Stimulated activated naive CD4-positive, alpha-beta T cell treated with Interleukin-2 at 50 U/mL for 16 hours (primary cell): ENCODE data around the gene SURF1.

Experiments used
- DNase-seq: peaks from one replicate; lab custom pipeline; 2025; lab: John Stamatoyannopoulos, UW

The SURF1 gene

DNA sequence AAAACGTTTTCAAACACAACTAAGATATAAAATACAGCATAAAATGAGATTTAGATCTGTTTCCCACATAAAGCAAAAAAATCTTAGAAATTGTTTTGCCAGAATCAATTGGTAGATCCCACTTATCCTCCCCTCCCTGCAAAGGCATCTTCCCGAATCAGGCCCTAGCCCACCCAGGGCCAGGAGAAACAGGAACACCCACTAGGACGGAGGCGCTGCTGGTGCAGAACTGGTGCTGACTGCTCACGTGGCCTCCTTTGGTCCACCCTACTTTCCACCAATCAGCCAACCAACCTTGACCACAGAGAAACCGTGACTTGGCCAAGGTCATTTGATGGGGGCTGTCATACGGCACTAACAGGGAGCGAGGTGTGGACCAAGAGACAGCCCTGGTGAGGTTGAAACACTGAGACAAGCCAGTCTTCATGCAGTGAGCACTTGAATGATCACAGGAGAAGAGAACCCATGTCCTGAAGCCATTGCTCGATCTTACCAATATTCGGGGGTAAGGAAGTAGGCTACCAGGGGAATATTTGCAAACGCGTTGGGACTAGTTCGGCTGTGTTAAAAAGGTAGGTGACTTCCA is 5.3 kb upstream of the SURF1 start:
- no peak for DNase-seq

DNA sequence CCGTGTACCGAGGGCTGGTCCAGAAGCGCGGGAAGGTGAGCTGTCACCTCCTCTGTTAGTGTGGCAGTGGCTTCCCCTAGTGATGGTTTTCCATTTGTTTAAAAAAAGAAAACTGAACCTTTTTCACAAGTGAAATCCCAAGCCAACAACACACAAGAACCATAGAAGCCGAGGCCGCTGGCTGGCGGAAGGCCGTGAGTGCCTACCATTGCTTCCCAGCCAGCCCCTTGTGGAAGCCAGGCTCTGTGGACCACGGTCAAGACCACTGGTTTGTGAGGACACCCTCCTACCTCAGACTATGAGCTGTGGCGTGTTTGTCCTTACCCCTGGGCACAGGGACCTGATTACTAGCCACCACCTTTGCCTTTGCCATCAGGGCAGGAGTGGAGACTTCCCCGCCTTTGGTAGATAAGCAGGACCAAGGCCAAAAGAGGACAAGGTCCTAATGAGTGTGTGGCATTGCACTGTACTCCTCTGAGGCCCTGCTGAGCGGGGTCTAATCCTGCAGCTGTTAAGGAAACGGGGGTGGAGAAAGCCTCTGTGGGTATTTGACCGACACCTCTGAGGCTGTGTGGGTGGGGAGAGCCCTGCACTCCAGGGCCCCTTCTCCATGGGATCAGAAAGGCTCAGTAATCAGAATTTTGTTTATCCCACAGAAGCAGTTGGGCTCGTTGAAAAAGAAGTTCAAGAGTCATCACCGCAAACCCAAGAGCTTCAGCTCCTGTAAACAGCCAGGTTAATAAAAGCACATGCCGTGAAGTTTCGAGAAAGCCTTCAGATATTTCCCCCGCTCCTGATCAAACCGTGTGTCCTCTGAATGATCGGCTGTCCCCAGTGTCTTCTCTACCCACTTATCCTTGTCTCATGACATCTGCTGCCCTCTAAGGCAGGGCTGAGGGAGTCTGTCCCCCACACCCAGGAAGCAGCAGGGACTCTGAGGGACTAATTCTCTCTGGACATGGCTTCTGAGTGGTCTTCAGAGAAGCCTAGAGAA is 4.4 kb upstream of the SURF1 start:
- no peak for DNase-seq

DNA sequence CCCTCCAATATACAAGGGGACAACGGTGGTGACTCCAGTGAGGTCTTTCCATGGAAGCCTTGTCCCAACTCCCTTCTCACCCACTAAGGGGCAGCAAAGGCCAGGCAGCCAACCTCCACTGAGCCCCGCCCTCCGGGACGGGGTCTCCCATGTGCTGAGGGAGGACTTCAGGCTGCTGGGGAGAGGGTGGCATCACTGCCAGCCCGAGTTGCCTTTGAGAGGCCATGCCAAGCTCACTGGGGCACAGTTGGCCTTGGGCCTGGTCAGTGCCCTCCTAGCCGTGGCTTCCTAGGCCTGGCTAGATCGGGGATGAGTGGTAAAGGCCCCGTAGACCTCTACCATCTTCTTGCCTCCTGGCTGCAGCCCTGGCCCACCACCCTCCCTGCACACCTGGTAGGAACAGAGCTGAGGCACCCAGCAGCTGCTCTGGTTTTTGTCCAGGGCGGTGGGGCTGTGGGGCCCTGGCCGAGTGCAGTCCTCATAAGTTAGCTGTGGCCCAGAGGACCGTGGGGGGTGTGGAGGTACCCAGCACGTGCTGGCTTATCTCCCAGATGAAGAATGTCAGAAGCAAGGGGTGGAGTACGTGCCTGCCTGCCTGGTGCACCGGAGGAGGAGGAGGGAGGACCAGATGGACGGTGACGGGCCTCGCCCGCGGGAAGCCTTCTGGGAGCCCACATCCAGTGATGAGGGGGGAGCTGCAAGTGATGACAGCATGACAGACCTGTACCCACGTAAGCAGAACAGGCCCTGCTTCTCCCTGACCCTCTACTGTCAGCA is 3.3 kb upstream of the SURF1 start:
- no peak for DNase-seq

DNA sequence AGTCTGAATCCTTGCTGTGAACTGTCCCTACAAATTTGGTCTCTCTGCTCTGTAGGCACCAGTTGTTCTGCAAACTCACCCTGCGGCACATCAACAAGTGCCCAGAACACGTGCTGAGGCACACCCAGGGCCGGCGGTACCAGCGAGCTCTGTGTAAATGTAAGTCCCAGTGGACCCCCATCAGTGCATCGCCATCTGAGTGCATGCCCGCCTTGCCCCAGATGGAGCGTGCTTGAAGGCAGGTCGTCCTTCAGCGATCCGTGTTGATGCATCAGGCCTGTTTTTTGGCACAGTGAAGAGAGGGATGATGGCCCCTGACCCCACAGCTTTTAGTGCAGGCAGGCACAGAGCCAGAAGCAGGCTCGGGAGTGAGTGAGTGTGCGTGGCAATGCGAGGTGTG is 1.4 kb upstream of the SURF1 start:
- no peak for DNase-seq

DNA sequence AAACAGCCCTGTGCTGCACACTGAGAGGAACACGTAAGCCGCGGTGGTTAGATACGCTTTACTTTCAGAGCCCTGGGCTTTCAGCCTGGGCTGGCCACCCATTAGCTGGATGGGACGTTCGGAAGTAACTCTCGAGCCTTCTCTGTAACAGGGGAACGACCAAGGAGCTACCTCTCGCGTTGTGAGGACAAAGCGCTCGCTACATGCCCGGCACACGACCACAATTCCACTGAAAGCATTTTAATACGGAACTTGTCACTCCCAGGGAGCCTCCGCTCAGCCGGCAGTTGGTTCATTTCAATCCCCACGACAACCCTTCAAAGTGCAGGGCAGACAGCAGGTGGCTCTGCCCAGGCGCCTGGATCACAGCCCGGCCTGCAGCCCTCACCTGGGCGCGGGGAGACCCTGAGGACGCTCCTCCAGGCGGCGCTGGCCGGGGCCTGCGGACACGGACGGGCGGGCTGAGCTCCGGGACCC is 368 bp downstream of the SURF1 start:
- no peak for DNase-seq

DNA sequence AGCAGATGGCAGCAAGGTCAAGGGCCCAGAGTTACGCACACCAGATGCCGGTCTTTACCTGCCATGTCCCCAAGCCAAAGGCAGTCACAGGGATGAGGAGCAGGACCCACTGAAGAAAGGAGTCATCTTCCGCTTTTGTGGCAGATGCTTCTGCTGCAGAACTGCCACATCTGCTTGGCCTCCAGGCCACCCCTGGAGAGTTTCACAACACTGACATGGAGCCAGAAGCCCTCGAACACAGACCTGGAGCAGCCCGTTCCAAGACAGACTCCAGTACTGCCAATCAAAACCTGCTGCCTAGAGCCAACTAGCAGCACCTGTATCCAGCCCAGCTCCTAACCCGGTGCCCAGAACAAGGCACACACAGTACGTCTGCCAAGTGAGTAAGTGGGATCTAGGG is 1.5 kb downstream of the SURF1 start:
- no peak for DNase-seq

DNA sequence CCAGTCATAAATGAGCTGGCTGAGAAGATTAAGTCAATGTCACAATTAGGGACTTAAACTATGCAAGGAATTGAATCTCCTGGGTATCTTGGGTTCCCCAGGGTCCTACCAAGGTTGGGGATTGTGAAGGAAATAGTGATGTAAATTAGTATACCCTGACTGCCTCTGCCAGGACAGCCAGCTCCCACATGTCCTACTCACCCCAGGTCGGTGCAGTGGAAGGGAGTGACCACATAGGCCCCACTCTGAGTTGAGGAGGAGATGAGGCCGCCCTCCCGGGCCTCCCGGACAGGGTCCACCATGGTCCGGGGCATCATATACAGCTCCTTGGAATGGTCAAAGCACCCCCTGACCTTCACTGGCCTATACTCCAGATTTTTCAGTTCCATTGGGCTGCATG is 2.7 kb downstream of the SURF1 start:
- no peak for DNase-seq

DNA sequence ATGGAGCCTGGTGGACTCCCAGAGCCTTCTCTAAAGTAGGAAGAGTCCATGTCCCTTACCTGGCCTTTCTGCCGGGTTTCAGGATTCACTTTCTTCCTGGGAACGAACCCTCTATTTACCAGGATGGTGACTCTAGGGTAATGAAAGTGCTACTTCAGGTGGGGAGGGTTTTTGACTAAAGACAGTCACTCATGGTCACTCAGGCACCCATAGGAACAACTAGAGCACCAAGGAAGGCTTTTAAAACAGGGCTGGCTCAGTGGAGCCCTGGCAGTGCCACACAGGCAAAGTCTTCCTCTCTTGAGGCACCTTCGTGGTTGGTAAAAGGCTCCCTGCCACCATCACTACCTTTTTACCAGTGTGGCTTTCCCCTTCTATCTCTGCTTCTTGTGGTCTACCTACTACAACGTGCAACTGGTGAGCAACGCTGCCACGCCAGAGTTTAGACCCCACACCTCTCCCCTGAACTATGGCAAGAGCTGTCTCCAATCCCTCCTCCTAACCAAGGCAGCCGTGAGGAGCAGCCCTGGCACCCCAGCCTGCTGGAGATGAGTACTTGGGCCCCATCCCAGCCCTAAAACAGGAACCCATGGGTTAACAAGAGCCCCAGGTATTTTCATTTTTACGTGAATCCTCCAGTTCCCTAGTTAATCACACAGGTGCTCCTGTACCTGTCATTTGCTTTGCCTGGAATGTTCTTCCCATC is 3.5 kb downstream of the SURF1 start:
- no peak for DNase-seq

DNA sequence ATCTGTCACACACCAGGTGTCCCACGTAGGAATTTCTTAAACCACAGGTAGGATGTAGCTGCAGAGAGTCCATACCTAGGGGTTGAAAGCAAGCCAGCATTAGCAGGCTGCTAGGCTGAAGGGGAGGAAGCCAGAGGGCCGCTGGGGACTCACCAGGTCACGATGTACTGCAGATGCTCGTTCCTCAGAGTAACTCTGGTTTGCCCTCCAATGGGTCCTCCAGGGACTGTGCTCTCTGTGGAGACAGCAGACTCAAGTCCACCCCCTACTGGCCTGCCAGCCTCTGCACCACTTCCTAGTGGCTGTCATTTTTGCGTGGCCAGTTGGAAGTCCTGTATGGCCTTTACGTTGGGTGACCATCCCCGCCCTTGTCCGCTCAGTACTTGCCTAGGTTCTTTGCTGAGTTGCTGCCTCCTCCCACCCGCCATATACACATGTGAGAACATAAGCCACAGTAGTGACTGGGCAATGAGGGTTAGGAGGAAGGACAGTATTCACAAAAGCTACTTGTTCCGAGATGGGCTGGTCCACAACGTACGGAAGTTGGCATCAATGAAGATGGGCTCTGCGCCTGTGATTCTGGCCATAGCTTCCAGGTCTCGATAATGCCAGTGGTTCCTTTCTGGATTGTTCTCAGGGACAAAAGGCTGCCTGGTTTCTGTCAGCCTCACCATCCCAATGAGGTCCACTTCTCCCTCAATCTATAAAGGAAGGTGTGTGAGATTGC is 4.2 kb downstream of the SURF1 start:
- peak; percentile 30 for DNase-seq

DNA sequence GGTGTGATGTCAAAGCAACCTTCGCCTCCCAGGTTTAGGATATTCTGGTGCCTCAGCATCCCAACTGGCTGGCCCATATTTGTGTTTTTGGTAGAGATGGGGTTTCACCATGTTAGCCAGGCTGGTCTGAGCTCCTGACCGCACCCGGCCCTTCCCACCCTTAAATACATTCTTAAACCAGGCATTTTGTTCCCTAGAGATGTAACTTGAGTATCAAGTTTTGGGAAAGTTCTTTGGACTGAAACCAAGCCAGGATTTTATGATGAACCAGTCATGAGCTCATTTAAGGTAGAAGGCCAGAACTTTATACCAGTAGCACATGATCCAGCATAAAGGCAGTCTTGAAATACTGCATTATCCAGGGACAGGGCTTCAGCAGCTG is 4.8 kb downstream of the SURF1 start:
- DNase-seq: no peak

DNA sequence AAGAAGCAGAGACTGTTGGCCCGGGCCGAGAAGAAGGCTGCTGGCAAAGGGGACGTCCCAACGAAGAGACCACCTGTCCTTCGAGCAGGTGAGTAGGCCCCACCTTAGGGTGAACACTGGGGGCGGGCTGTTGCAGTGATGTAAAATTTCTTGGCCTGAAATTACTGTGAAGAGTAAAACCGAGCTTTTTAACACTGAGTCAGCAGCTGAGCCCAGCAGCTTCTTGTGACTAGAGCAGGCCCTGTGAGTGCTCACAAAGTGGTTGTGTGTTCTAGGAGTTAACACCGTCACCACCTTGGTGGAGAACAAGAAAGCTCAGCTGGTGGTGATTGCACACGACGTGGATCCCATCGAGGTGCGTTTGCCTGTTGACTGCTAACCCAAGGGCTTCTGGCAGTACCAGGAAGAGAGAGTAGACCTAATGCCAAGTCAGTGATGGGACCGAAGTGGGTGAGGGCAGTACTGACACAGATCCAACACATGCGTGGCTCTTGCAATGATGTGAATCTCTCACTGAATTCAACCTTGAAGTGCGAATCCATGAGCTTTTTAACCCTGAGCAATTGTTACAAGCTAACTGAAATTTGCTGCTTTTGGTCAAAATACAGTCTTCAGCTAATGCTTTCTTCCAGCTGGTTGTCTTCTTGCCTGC is 6.2 kb downstream of the SURF1 start:
- DNase-seq: peak; percentile 30

DNA sequence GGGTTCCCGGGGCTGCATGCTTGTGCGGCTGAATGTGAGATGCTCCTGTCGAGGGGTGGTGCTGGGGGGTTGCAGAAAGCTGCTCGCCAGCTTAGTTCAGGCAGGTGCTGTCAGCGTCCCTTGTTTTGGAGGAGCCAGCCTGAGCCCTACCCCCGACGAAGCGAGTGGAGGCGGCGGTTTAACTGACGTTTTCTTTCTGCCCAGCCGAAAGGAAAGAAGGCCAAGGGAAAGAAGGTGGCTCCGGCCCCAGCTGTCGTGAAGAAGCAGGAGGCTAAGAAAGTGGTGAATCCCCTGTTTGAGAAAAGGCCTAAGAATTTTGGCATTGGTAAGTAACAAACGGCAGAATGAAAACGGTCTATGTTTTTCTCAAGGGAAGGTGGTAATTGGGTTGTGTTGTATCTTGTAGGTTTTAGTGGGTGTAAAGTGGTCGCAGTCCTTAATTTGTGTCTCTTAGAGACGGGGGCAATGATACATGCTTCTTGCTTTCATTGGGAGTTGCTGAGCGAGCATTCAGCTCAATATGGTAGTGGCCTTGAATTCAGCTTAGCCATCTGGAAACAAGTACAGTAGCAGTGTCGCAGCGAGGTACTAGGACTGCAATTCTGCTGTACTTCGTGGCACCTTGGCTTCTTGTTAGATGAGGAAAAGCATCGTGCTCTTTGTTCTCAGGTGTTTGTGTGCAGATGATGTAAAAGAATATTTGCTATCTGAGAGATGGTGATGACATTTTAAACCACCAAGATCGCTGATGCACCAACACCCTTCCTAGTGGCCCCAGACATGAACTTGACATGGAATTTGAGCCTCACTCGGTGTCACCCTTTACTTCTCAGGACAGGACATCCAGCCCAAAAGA is 7.3 kb downstream of the SURF1 start:
- no peak for DNase-seq

DNA sequence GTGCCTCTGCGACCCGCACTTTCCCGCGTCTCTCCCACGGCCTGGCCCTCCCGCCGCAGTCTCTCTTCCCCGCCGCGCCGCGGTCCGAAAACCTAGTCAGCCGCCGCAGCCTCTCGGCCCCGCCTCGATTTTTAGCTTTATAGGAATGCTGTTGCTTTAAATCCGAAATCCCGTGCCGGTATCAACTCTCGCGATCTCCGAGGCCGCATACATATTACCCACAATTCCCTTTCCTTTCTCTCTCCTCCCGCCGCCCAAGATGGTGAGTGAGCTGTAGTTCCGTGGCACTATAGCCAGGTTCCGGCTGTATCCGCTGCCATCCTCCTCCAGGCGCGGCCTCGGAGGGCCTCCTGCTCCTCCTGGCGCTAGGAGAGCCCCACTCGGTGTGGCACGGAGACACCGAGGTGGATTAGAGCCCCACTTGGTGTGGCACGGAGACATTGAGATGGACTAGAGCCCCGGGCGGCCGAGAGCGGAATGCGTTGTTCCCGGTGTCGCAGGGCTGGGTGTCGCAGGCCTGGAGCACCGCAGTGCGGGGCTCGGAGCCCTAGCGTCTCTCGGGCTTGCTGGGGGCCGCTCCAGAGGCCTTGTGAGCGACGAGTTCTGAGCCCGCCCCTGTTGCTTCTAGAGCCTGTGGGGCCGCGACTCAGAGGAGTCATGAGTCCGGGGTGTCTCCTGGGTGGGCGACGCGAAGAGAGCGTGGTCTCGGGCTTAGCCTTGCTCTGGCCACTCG is 8.1 kb downstream of the SURF1 start, which contains the start of the genes MED22 and RPL7A:
Gene MED22 (minus strand): TSS at position 147 of the 733 bp plus-strand sequence. CDS start 1,469 bp downstream, outside the sequence.
Gene RPL7A (plus strand): TSS at position 234 of the 733 bp plus-strand sequence. CDS start 26 bp downstream, at position 260.
- DNase-seq: peak; percentile 90

DNA sequence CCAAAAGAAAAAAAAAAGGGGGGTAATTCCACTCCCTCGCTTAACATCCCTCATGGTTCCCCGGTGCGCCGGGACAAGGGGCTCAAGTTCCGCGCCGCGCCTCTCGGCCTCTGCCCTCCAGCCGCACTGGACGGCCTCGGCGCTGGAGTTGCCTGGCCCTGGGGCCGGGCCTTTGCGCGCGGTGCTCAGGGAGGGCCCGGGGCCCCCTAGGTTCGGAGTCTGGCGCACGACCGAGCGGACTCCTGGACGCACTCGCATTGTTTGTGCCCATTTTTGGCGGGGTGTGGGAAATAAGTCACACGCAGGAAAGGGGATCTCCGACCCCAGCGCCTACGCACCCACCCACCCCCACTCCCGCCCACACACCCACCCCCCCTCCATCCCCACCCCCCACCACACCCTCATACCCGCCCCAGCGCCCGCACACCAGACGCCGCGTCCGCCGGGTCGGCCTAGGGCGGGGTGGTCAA is 8.7 kb downstream of the SURF1 start:
- DNase-seq: peak; percentile 47

DNA sequence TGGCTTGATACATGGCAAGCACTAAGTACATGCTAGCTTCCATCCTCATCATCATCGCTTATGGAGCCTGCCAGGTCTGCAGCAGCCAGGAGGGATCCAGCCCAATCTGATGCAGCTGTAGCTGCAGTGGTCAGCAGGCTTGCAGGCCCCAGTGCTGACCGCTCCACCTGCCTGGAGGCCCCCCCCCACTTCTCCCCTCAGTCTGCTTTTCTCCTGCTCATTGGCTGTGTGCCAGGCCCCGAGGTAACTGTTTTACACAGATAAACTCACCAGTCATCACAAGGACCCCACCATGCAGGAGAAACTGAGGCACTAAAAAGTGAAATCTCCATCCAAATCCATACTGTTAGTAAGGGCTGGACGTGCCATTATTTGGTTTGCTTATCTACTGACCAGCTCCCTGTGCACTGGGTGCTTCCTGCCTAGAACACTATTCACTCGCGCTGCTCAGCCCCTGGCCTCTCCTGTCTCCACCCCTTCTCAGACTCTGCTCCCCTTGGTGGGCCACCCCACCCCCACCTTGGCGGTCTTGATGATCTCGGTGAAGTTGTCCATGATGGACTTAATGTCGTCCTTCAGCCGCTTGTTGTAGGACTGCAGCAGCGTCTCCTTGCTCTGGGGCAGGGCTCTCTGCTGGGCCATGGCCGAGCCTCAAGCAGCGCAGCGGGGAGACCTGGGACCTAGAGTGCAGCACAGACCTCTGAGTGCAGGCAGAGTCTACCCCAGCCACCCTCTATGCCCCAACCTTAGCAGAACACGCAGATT is 10.1 kb downstream of the SURF1 start:
- DNase-seq: no peak

DNA sequence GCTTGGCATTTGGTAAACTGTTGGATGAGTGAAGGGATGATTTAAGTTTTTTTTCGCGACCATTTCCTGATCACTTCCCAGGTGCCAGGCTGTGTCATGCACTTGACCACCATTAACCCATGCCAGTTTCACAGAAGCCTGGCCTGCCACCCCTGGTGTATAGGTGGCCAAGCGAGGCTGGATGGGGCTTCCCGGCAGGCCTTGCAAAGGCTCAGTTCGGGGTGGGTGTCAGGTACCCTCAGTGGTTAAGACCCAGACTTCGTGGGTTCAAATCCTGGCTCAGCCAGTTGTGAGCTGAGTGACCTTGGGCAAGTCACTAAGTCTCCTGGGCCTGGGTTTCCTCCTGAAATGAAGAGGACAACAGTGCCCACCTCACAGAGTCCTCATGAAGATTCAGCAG is 10.7 kb downstream of the SURF1 start:
- no peak for DNase-seq

DNA sequence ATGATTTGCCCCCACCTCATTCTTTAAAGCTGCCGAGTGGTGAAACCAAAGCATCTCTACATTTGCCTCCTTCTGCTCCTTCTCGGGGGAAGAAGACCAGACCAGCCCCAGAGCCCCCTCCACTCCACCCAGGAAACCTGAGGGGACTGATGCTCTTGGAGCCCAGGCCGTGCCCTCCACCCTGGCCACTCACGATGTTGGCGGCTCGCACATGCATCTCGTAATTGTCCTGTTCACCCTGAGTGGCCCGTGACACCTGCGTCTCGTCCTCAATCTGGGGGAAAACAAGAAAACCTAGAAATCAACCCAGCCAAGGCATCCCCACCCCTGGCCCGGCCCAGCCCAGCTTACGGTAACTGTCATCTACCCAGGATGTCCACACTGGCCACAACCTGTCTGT is 11.3 kb downstream of the SURF1 start:
- no peak for DNase-seq

DNA sequence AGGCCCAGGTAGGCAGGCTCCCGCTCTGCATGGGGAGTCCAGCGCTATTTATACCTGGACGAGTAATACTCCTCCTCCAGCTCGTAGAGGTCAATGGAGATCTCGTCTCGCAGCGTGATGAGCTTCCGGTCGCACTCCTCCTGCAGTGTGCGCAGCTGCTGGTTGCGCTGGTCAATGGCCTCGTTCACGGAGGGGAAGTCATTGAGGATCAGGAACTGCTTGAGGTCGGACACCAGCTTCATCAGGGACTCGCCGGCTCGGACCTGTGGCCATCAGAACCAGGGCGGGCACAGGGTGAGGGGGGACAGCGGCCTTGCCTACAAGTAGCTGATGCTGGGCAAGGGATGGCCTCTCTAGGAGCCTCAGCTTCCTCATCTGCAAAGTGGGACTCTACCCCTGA is 12.2 kb downstream of the SURF1 start:
- no peak for DNase-seq
